Prostate gland (tissue), 2 donors: ENCODE data around the gene LACRT. TPM values are rescaled to one million over a fixed set of nuclear protein-coding genes. Genes with fewer than 3 reads are reported as not detected.

Experiments
- DNase-seq: peaks from one replicate; pipeline ENCODE4 v3.0.0-alpha.2; 2019; ENCODE audit warnings: low spot score
- H3K27ac ChIP-seq, 2 donors: fragments of 200-600 bp; sonication (generic); 2 replicates each; pipeline ENCODE4 v1.5.1; 2017 to 2019
- H3K27me3 ChIP-seq: fragments of 200-600 bp; sonication (generic); replicated peaks from 2 replicates; pipeline ENCODE4 v1.5.1; 2019; ENCODE audit not compliant: insufficient read depth
- H3K36me3 ChIP-seq, 2 donors: fragments of 200-600 bp; sonication (generic); 1 replicate in 1 of 2; 2 replicates in 1 of 2; pipeline versions ENCODE4 v1.5.1 to v1.8.1; 2017 to 2019
- H3K4me1 ChIP-seq: fragments of 200-600 bp; sonication (generic); replicated peaks from 2 replicates; pipeline ENCODE4 v1.5.1; 2019
- H3K4me3 ChIP-seq, 2 donors: fragments of 200-600 bp; sonication (generic); 2 replicates each; pipeline ENCODE4 v1.5.1; 2017 to 2019
- H3K9me3 ChIP-seq: fragments of 200-600 bp; sonication (generic); 2 replicates; pipeline ENCODE4 v1.5.1; 2017
- POLR2A ChIP-seq: fragments of 450-650 bp; IDR thresholded peaks from one replicate; pipeline ENCODE4 v1.6.1; 2016; ENCODE audit warnings: antibody characterized with exemption, mild to moderate bottlenecking
- POLR2AphosphoS5 ChIP-seq: sonication (generic); formaldehyde crosslinking; IDR thresholded peaks from one replicate; pipeline ENCODE4 v1.6.1; 2017; ENCODE audit warnings: antibody characterized with exemption
- WGBS: methylation state at CpG from one replicate; pipeline ENCODE4 v1.1.5; 2018; 5-methylcytosine and 5-hydroxymethylcytosine counted together
- intact Hi-C: fragments of 100-400 bp; cut with DNase I; formaldehyde crosslinking; loops from one replicate; pipeline ENCODE4 v1.14.2; 2022
- total RNA-seq, 2 donors: library from RNA; depleted of rRNA; stranded (reverse); fragments of >200 nt; gene quantifications; one replicate each; pipeline ENCODE4 v1.1.0, GENCODE V29; 2016
- TF ChIP-seq, protein P1 (sequence below), 4 experiments: fragments of 200-600 bp in 2 of 4; fragments of 450-650 bp in 2 of 4; sonication (generic) in 2 of 4; IDR thresholded peaks; 1 replicate in 3 of 4; 2 replicates in 1 of 4; pipeline ENCODE4 v1.5.1; 2016 to 2019; ENCODE audit warnings: antibody characterized with exemption in 4 of 4, mild to moderate bottlenecking in 2 of 4, moderate library complexity in 2 of 4

Gene LACRT, protein sequence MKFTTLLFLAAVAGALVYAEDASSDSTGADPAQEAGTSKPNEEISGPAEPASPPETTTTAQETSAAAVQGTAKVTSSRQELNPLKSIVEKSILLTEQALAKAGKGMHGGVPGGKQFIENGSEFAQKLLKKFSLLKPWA
- total RNA-seq: not detected

DNA sequence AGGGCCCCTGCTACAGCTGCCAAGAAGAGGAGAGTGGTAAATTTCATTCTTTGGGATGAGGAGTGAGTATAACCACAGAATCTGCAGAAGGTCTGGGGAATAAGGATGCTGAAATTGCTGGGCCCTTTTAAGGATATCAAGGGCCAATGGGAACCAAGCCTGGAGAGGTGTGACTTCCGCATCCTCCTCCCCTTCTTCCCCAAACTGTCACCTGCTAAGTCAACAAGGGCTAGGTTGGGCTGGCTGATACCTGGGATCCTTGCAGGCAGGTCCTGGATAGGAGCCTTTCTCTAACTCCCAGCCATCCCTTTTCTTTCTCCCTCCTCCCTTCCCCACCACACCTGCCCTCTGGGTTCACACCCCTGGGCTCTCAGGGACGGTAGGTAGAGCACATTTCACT lies at the start of gene LACRT:
LACRT (minus strand) TSS at position 101 of the 400 bp plus-strand sequence; CDS start at position 47, 54 bp downstream.
- TF ChIP-seq POLR2AphosphoS5: no peak
- TF ChIP-seq, protein P1, sequence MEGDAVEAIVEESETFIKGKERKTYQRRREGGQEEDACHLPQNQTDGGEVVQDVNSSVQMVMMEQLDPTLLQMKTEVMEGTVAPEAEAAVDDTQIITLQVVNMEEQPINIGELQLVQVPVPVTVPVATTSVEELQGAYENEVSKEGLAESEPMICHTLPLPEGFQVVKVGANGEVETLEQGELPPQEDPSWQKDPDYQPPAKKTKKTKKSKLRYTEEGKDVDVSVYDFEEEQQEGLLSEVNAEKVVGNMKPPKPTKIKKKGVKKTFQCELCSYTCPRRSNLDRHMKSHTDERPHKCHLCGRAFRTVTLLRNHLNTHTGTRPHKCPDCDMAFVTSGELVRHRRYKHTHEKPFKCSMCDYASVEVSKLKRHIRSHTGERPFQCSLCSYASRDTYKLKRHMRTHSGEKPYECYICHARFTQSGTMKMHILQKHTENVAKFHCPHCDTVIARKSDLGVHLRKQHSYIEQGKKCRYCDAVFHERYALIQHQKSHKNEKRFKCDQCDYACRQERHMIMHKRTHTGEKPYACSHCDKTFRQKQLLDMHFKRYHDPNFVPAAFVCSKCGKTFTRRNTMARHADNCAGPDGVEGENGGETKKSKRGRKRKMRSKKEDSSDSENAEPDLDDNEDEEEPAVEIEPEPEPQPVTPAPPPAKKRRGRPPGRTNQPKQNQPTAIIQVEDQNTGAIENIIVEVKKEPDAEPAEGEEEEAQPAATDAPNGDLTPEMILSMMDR (IDR thresholded peaks at IDR 0.05): no peak
- no peak for TF ChIP-seq POLR2A
- Histone ChIP-seq H3K9me3 (no peaks in the 10 kb centered on the region), H3K4me1 (no peaks in the 10 kb centered on the region), H3K27me3 (no peaks in the 10 kb centered on the region), H3K4me3 (no peak within 1 kb of the TSS), H3K36me3 (no peaks in the 10 kb centered on the region), H3K27ac (no peak within 1 kb of the TSS)
- intact Hi-C loops: no loop called here
- no peak for DNase-seq
- 73% methylated on average over 2 of the region's 2 CpGs for WGBS

DNA sequence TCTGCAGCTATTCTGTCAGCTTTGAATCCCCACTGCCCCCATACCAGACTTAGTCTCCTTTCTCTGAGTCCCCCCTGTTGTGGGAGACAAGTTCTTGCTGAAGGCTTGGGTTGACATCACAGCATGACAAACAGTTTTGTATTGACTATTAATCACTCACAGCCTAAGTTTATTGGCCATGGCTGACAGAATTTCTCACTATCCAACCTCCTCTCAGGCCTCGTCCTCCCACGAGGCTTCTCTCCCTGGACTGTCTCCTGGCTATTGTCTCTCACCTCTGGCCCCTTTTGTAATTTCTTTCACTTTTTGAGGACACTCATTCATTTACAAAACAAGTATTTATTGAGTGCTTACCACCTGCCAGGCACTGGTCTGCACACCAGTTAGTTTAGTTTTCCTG lies 48.7 kb upstream of the LACRT start:
- intact Hi-C loops: no loop called here
- Histone ChIP-seq H3K27ac (no peak overlapping the region), H3K27me3 (no peaks in the 10 kb centered on the region), H3K4me1 (no peaks in the 10 kb centered on the region), H3K4me3 (no peak overlapping the region), H3K9me3 (no peaks in the 10 kb centered on the region), H3K36me3 (no peaks in the 10 kb centered on the region)
- DNase-seq: no peak
- 19% methylated on average over 2 of the region's 2 CpGs for WGBS
- TF ChIP-seq, protein P1 (IDR thresholded peaks at IDR 0.05): no peak
- TF ChIP-seq POLR2AphosphoS5 (no peak), POLR2A (no peak)

DNA sequence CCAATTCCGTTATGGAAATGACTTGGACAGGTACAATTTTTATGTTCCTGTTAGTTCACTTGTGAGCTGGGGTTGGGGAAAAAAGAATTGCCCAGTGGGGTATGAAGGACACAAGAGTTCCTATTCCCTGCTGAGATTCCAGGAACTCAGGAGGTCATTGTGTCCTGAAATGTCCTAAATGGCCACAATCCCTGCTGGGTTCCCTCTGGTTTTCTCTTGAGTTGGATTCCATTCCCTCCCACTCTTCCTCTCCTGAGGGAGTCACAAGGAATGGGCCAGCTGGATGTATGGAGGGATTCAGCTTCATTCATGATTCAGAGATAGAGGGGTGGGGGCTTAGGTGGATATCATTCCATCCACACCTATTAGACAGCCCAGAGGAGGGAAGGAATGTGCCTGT lies 48.0 kb upstream of the LACRT start:
- Histone ChIP-seq H3K36me3 (no peaks in the 10 kb centered on the region), H3K4me1 (no peaks in the 10 kb centered on the region), H3K27ac (no peak overlapping the region), H3K27me3 (no peaks in the 10 kb centered on the region), H3K9me3 (no peaks in the 10 kb centered on the region), H3K4me3 (no peak overlapping the region)
- 61% methylated on average over 1 of the region's 1 CpG for WGBS
- no peak for TF ChIP-seq POLR2AphosphoS5
- TF ChIP-seq, protein P1 (IDR thresholded peaks at IDR 0.05): no peak
- TF ChIP-seq POLR2A: no peak
- no peak for DNase-seq
- intact Hi-C loops: no loop called here

DNA sequence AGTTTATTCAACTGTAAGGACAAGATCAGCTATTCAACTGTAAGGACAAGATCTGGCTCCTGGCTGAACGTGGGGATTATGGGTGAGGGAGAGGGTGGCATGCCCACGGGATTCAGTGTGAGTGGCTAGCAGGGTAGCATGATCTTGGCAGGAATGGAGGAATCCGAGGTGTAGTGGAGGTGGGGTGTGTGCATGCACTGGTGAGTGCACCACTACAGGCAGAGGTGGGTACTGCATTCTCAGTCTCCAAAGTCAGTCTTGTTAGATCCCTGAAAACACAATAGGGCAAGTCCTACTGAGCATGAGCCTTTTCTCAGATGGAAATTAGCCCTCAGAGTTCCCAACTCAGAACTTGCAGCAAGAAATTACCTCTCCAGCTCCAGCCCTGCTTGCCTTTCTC lies 45.7 kb upstream of the LACRT start:
- Histone ChIP-seq H3K27me3 (no peaks in the 10 kb centered on the region), H3K4me3 (no peak overlapping the region), H3K27ac (no peak overlapping the region), H3K4me1 (no peaks in the 10 kb centered on the region), H3K9me3 (no peaks in the 10 kb centered on the region), H3K36me3 (no peaks in the 10 kb centered on the region)
- WGBS: 60% methylated on average over 3 of the region's 3 CpGs
- TF ChIP-seq, protein P1 (IDR thresholded peaks at IDR 0.05): no peak
- TF ChIP-seq POLR2AphosphoS5 (no peak), POLR2A (no peak)
- DNase-seq: no peak
- intact Hi-C loops: no loop called here

DNA sequence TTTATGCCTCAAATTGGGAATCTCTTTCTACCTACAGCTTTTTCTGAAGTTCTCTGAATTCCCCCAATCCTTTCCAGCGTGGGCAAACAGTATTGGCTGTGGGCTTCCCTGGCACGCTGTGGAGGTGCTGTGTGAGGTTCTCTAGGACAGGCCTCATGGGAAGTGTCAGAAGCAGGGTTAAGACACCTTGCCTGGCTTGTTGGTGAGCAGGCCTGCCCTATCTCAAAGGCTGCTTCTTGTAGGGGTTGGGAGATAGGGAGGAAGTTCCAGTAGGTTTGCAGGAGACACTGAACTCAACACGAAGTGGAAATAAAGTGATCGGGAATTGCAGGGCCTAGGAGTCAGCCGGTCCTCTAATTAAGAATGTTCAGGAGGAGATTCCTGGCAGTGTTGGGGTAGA lies 43.4 kb upstream of the LACRT start:
- WGBS: 80% methylated on average over 5 of the region's 5 CpGs
- Histone ChIP-seq H3K27ac (no peak overlapping the region), H3K27me3 (no peaks in the 10 kb centered on the region), H3K4me3 (no peak overlapping the region), H3K36me3 (no peaks in the 10 kb centered on the region), H3K9me3 (no peaks in the 10 kb centered on the region), H3K4me1 (no peaks in the 10 kb centered on the region)
- intact Hi-C loops: no loop called here
- TF ChIP-seq POLR2A: no peak
- TF ChIP-seq POLR2AphosphoS5: no peak
- TF ChIP-seq, protein P1 (IDR thresholded peaks at IDR 0.05): no peak
- no peak for DNase-seq
